HG03025 (cell line): ENCODE results near the gene SCYL1.

ENCODE experiments used
- ATAC-seq: cut with Tn5 transposase; IDR thresholded peaks from one replicate; pipeline ENCODE4 v1.9.1; 2021; ENCODE audit warnings: mild to moderate bottlenecking, moderate library complexity; ENCODE audit not compliant: unreplicated experiment, low FRiP score

Gene SCYL1

DNA sequence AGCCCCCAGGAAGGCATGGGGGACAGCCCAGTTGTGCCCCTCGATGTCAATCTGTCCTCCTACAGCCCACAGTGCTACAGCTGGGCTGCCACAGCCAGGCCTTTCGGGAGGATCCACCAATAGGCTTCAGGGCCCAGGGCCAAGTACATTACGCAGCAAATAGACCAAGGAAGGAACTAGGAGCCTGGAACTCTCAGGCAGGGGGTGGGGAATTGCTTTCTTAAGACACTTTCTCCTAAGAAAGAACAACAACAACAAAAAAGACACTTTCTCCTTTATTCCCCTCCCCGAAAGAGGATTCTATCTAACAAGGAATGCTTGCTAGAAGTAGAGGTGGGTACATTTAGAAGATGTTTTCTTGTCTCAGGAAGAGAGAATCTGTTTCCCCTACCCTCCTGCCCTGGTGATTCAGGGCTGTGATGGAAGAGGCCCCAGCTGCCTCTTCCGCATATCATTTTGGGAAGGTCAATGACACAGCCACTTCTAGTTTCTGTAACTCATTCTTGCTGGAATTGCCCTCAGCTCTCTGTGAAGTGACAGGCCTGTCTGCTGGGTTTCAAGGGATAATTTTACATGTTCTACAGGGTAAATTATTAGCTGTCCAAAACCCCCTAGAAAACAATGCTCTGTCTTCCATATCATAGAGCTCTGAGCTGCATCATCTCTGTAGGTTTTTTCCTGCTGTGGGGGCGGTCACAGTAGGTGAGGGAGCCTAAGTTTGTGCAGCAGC lies 32.1 kb upstream of the SCYL1 start:
- ATAC-seq, result no peak

DNA sequence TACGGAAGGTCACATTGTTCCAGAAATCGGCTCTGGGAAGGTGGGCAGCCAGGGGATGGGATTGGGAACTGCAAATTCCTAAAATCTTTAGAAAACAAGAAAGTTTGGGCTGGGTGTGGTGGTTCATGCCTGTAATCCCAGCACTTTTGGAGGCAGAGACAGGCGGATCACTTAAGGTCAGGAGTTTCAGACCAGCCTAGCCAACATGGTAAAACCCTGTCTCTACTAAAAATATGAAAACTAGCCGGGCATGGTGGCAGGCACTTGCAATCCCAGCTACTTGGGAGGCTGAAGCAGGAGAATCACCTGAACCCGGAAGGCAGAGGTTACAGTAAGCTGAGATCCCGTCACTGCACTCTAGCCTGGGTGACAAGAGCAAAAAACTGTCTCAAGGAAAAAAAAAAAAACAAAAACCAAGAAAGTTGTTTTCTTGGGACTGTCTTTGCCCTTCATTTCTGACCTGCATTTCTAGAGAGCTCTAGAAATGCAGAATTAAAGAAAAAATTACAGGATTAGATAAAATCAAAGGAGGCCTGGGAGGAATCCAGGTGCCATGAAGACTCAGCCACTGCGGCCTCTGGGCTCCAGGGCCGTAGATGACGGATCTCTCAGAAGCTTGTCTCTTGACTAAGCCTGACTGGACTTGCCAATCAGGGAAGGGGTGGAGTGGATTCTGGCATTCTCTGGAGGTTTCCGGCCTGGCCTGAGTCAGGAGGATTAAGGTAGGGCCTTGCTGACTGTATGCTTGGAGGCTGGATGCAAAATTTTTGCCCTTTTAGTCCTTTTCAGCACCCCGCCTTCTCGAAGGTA lies 31.3 kb upstream of the SCYL1 start:
- ATAC-seq, result no peak

DNA sequence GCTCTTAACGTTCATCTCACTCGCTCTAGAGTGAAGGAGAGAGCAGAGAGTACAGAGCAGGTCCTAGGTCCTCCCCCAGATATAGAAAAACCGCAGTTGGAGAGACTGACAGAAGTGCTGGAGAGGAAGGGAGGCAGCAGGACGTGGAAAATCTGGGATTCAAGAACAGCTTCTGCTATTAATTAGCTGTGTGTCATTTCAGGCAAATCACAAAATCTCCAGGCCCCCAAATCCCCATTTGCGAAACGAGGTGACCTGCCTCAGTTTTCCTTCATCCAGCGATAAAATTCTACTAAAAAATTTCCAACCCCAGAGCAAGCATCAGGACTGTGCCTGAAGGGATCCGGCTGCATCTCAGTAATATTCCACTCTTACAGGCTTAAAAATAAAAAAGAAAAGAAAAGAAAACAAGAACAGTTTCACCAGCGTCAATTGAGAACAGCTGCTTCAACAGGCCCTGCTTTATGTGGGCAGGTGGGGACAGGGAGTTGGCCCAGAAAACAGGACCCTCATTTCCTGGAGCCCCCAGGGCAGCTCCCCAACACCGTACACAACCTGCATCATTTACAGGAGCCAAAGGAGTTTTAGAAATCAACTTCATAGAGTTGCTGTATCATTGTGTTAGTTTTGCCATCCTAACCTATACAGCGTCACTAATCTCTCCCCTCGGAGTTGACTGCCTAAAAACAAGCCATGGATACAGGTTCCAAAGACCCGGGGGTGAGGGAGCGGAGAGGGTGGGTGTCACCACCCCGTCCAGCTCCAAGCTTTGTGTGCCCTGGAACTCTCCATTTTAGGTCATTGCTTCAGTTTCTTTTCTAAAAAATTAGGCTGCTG lies 28.4 kb upstream of the SCYL1 start:
- no peak for ATAC-seq

DNA sequence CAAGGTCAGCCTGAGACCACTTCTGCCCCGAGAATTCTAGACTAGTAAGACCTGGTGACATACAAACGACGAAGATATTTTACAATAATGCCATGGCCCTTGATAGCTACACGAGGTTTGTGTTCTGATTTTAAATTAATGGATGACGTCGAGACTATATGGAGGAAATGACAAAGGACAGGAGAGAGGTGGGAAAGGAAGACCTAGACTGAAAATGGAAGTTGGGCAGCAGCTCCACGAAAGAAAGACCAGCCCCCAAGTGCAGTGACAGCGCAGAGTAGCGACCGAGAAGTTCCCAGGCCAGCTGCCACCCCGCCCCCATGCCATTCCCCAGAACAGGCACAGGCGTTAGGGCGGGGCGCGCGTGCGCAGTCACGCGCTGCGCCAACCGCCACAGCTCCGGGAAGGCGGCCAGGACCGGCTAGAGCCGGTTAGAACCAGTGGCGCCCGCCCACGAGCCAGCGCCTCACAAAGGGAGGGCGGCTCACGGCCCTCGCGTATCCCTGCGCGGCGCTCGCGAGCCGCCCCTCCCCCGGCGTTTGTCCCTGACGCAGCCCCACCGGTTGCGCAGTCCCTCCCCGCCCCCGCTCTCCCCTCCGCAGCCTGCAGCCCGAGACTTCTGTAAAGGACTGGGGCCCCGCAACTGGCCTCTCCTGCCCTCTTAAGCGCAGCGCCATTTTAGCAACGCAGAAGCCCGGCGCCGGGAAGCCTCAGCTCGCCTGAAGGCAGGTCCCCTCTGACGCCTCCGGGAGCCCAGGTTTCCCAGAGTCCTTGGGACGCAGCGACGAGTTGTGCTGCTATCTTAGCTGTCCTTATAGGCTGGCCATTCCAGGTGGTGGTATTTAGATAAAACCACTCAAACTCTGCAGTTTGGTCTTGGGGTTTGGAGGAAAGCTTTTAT lies 27.5 kb upstream of the SCYL1 start:
- ATAC-seq, result peak; percentile 56

DNA sequence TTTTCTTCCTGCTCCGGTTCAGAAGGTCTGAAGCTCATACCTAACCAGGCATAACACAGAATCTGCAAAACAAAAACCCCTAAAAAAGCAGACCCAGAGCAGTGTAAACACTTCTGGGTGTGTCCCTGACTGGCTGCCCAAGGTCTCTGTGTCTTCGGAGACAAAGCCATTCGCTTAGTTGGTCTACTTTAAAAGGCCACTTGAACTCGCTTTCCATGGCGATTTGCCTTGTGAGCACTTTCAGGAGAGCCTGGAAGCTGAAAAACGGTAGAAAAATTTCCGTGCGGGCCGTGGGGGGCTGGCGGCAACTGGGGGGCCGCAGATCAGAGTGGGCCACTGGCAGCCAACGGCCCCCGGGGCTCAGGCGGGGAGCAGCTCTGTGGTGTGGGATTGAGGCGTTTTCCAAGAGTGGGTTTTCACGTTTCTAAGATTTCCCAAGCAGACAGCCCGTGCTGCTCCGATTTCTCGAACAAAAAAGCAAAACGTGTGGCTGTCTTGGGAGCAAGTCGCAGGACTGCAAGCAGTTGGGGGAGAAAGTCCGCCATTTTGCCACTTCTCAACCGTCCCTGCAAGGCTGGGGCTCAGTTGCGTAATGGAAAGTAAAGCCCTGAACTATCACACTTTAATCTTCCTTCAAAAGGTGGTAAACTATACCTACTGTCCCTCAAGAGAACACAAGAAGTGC lies 26.7 kb upstream of the SCYL1 start:
- no peak for ATAC-seq

DNA sequence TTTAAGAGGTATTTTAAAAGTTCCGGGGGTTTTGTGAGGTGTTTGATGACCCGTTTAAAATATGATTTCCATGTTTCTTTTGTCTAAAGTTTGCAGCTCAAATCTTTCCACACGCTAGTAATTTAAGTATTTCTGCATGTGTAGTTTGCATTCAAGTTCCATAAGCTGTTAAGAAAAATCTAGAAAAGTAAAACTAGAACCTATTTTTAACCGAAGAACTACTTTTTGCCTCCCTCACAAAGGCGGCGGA lies 26.2 kb upstream of the SCYL1 start:
- ATAC-seq, result no peak

DNA sequence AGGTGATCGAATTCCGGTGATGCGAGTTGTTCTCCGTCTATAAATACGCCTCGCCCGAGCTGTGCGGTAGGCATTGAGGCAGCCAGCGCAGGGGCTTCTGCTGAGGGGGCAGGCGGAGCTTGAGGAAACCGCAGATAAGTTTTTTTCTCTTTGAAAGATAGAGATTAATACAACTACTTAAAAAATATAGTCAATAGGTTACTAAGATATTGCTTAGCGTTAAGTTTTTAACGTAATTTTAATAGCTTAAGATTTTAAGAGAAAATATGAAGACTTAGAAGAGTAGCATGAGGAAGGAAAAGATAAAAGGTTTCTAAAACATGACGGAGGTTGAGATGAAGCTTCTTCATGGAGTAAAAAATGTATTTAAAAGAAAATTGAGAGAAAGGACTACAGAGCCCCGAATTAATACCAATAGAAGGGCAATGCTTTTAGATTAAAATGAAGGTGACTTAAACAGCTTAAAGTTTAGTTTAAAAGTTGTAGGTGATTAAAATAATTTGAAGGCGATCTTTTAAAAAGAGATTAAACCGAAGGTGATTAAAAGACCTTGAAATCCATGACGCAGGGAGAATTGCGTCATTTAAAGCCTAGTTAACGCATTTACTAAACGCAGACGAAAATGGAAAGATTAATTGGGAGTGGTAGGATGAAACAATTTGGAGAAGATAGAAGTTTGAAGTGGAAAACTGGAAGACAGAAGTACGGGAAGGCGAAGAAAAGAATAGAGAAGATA lies 25.7 kb upstream of the SCYL1 start, which contains the start of gene MALAT1:
Gene MALAT1 (plus strand): TSS at position 69 of the 736 bp plus-strand sequence.
- peak; percentile 28 for ATAC-seq

DNA sequence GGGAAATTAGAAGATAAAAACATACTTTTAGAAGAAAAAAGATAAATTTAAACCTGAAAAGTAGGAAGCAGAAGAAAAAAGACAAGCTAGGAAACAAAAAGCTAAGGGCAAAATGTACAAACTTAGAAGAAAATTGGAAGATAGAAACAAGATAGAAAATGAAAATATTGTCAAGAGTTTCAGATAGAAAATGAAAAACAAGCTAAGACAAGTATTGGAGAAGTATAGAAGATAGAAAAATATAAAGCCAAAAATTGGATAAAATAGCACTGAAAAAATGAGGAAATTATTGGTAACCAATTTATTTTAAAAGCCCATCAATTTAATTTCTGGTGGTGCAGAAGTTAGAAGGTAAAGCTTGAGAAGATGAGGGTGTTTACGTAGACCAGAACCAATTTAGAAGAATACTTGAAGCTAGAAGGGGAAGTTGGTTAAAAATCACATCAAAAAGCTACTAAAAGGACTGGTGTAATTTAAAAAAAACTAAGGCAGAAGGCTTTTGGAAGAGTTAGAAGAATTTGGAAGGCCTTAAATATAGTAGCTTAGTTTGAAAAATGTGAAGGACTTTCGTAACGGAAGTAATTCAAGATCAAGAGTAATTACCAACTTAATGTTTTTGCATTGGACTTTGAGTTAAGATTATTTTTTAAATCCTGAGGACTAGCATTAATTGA lies 25.0 kb upstream of the SCYL1 start:
- no peak for ATAC-seq

DNA sequence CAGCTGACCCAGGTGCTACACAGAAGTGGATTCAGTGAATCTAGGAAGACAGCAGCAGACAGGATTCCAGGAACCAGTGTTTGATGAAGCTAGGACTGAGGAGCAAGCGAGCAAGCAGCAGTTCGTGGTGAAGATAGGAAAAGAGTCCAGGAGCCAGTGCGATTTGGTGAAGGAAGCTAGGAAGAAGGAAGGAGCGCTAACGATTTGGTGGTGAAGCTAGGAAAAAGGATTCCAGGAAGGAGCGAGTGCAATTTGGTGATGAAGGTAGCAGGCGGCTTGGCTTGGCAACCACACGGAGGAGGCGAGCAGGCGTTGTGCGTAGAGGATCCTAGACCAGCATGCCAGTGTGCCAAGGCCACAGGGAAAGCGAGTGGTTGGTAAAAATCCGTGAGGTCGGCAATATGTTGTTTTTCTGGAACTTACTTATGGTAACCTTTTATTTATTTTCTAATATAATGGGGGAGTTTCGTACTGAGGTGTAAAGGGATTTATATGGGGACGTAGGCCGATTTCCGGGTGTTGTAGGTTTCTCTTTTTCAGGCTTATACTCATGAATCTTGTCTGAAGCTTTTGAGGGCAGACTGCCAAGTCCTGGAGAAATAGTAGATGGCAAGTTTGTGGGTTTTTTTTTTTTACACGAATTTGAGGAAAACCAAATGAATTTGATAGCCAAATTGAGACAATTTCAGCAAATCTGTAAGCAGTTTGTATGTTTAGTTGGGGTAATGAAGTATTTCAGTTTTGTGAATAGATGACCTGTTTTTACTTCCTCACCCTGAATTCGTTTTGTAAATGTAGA lies 24.3 kb upstream of the SCYL1 start:
- no peak for ATAC-seq

DNA sequence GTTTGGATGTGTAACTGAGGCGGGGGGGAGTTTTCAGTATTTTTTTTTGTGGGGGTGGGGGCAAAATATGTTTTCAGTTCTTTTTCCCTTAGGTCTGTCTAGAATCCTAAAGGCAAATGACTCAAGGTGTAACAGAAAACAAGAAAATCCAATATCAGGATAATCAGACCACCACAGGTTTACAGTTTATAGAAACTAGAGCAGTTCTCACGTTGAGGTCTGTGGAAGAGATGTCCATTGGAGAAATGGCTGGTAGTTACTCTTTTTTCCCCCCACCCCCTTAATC lies 23.8 kb upstream of the SCYL1 start:
- no peak for ATAC-seq

DNA sequence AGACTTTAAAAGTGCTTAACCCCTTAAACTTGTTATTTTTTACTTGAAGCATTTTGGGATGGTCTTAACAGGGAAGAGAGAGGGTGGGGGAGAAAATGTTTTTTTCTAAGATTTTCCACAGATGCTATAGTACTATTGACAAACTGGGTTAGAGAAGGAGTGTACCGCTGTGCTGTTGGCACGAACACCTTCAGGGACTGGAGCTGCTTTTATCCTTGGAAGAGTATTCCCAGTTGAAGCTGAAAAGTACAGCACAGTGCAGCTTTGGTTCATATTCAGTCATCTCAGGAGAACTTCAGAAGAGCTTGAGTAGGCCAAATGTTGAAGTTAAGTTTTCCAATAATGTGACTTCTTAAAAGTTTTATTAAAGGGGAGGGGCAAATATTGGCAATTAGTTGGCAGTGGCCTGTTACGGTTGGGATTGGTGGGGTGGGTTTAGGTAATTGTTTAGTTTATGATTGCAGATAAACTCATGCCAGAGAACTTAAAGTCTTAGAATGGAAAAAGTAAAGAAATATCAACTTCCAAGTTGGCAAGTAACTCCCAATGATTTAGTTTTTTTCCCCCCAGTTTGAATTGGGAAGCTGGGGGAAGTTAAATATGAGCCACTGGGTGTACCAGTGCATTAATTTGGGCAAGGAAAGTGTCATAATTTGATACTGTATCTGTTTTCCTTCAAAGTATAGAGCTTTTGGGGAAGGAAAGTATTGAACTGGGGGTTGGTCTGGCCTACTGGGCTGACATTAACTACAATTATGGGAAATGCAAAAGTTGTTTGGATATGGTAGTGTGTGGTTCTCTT lies 23.2 kb upstream of the SCYL1 start:
- no peak for ATAC-seq

DNA sequence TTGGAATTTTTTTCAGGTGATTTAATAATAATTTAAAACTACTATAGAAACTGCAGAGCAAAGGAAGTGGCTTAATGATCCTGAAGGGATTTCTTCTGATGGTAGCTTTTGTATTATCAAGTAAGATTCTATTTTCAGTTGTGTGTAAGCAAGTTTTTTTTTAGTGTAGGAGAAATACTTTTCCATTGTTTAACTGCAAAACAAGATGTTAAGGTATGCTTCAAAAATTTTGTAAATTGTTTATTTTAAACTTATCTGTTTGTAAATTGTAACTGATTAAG lies 22.7 kb upstream of the SCYL1 start:
- ATAC-seq, result no peak

DNA sequence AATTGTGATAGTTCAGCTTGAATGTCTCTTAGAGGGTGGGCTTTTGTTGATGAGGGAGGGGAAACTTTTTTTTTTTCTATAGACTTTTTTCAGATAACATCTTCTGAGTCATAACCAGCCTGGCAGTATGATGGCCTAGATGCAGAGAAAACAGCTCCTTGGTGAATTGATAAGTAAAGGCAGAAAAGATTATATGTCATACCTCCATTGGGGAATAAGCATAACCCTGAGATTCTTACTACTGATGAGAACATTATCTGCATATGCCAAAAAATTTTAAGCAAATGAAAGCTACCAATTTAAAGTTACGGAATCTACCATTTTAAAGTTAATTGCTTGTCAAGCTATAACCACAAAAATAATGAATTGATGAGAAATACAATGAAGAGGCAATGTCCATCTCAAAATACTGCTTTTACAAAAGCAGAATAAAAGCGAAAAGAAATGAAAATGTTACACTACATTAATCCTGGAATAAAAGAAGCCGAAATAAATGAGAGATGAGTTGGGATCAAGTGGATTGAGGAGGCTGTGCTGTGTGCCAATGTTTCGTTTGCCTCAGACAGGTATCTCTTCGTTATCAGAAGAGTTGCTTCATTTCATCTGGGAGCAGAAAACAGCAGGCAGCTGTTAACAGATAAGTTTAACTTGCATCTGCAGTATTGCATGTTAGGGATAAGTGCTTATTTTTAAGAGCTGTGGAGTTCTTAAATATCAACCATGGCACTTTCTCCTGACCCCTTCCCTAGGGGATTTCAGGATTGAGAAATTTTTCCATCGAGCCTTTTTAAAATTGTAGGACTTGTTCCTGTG lies 22.1 kb upstream of the SCYL1 start:
- no peak for ATAC-seq

DNA sequence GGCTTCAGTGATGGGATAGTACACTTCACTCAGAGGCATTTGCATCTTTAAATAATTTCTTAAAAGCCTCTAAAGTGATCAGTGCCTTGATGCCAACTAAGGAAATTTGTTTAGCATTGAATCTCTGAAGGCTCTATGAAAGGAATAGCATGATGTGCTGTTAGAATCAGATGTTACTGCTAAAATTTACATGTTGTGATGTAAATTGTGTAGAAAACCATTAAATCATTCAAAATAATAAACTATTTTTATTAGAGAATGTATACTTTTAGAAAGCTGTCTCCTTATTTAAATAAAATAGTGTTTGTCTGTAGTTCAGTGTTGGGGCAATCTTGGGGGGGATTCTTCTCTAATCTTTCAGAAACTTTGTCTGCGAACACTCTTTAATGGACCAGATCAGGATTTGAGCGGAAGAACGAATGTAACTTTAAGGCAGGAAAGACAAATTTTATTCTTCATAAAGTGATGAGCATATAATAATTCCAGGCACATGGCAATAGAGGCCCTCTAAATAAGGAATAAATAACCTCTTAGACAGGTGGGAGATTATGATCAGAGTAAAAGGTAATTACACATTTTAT lies 21.4 kb upstream of the SCYL1 start:
- no peak for ATAC-seq

DNA sequence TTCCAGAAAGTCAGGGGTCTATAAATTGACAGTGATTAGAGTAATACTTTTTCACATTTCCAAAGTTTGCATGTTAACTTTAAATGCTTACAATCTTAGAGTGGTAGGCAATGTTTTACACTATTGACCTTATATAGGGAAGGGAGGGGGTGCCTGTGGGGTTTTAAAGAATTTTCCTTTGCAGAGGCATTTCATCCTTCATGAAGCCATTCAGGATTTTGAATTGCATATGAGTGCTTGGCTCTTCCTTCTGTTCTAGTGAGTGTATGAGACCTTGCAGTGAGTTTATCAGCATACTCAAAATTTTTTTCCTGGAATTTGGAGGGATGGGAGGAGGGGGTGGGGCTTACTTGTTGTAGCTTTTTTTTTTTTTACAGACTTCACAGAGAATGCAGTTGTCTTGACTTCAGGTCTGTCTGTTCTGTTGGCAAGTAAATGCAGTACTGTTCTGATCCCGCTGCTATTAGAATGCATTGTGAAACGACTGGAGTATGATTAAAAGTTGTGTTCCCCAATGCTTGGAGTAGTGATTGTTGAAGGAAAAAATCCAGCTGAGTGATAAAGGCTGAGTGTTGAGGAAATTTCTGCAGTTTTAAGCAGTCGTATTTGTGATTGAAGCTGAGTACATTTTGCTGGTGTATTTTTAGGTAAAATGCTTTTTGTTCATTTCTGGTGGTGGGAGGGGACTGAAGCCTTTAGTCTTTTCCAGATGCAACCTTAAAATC lies 20.8 kb upstream of the SCYL1 start:
- ATAC-seq, result no peak
